ENCODE measurements around the gene GABRA5.

Gene GABRA5

GRCh38 chr15:26869628-26870027, 2.8 kb downstream of the GABRA5 start:
- no peaks in the 10 kb centered on the region for H3K9me3 Mint-ChIP-seq
- H3K4me3 Mint-ChIP-seq = no peak overlapping the region
- peaks cover 27% of the 10 kb centered on the region for H3K27me3 Mint-ChIP-seq
- no peaks in the 10 kb centered on the region for H3K4me1 Mint-ChIP-seq
- H3K36me3 Mint-ChIP-seq = no peaks in the 10 kb centered on the region
- H3K27ac Mint-ChIP-seq = no peak overlapping the region

GRCh38 chr15:26870346-26870745, 3.5 kb downstream of the GABRA5 start:
- H3K36me3 Mint-ChIP-seq = no peaks in the 10 kb centered on the region
- H3K4me3 Mint-ChIP-seq = no peak overlapping the region
- H3K9me3 Mint-ChIP-seq = no peaks in the 10 kb centered on the region
- H3K4me1 Mint-ChIP-seq = no peaks in the 10 kb centered on the region
- no peak overlapping the region for H3K27ac Mint-ChIP-seq
- peaks cover 24% of the 10 kb centered on the region for H3K27me3 Mint-ChIP-seq

GRCh38 chr15:26872206-26872605, 5.3 kb downstream of the GABRA5 start:
- H3K9me3 Mint-ChIP-seq = no peaks in the 10 kb centered on the region
- H3K4me3 Mint-ChIP-seq = no peak overlapping the region
- H3K36me3 Mint-ChIP-seq = no peaks in the 10 kb centered on the region
- H3K27ac Mint-ChIP-seq = no peak overlapping the region
- H3K27me3 Mint-ChIP-seq = peaks cover 14% of the 10 kb centered on the region
- no peaks in the 10 kb centered on the region for H3K4me1 Mint-ChIP-seq

- no peak overlapping the region for H3K4me3 Mint-ChIP-seq
These were observed 7.0 kb downstream of the GABRA5 start for GRCh38 chr15:26873846-26874245.

GRCh38 chr15:26874774-26875475, 8.1 kb downstream of the GABRA5 start:
- no peaks in the 10 kb centered on the region for H3K36me3 Mint-ChIP-seq
- peaks cover 5% of the 10 kb centered on the region for H3K27me3 Mint-ChIP-seq
- no peak overlapping the region for H3K27ac Mint-ChIP-seq
- no peaks in the 10 kb centered on the region for H3K9me3 Mint-ChIP-seq
- H3K4me3 Mint-ChIP-seq = no peak overlapping the region
- H3K4me1 Mint-ChIP-seq = no peaks in the 10 kb centered on the region

More at GRCh38 chr15:26873846-26874245, 7.0 kb downstream of the GABRA5 start:
- Mint-ChIP-seq H3K27ac (no peak overlapping the region), H3K36me3 (no peaks in the 10 kb centered on the region), H3K4me1 (no peaks in the 10 kb centered on the region), H3K27me3 (peaks cover 8% of the 10 kb centered on the region), H3K9me3 (no peaks in the 10 kb centered on the region)

- Mint-ChIP-seq H3K36me3 (no peaks in the 10 kb centered on the region), H3K4me3 (no peak overlapping the region), H3K4me1 (no peaks in the 10 kb centered on the region), H3K9me3 (no peaks in the 10 kb centered on the region), H3K27me3 (peaks cover 2% of the 10 kb centered on the region), H3K27ac (no peak overlapping the region)
These were observed 8.6 kb downstream of the GABRA5 start for GRCh38 chr15:26875476-26875850.

GRCh38 chr15:26877831-26878230, 11.0 kb downstream of the GABRA5 start:
- Mint-ChIP-seq H3K27me3 (peaks cover 2% of the 10 kb centered on the region), H3K4me3 (no peak overlapping the region), H3K36me3 (no peaks in the 10 kb centered on the region), H3K4me1 (no peaks in the 10 kb centered on the region), H3K9me3 (no peaks in the 10 kb centered on the region), H3K27ac (no peak overlapping the region)

- Mint-ChIP-seq H3K9me3 (no peaks in the 10 kb centered on the region), H3K4me3 (no peak overlapping the region), H3K27me3 (peaks cover 2% of the 10 kb centered on the region), H3K4me1 (no peaks in the 10 kb centered on the region), H3K27ac (no peak overlapping the region), H3K36me3 (no peaks in the 10 kb centered on the region)
These were observed 12.8 kb downstream of the GABRA5 start for GRCh38 chr15:26879706-26880105.

- no peaks in the 10 kb centered on the region for H3K4me1 Mint-ChIP-seq
- no peak overlapping the region for H3K4me3 Mint-ChIP-seq
- H3K9me3 Mint-ChIP-seq = no peaks in the 10 kb centered on the region
- peaks cover 2% of the 10 kb centered on the region for H3K27me3 Mint-ChIP-seq
- no peak overlapping the region for H3K27ac Mint-ChIP-seq
- H3K36me3 Mint-ChIP-seq = no peaks in the 10 kb centered on the region
These were observed 15.2 kb downstream of the GABRA5 start for GRCh38 chr15:26882112-26882511.

- no peaks in the 10 kb centered on the region for H3K9me3 Mint-ChIP-seq
- peaks cover 2% of the 10 kb centered on the region for H3K27me3 Mint-ChIP-seq
- H3K36me3 Mint-ChIP-seq = no peaks in the 10 kb centered on the region
- no peaks in the 10 kb centered on the region for H3K4me1 Mint-ChIP-seq
- no peak overlapping the region for H3K4me3 Mint-ChIP-seq
- H3K27ac Mint-ChIP-seq = no peak overlapping the region
These were observed 15.9 kb downstream of the GABRA5 start for GRCh38 chr15:26882616-26883365.

GRCh38 chr15:26883466-26883865, 16.6 kb downstream of the GABRA5 start:
- H3K9me3 Mint-ChIP-seq = no peaks in the 10 kb centered on the region
- H3K27ac Mint-ChIP-seq = no peak overlapping the region
- H3K36me3 Mint-ChIP-seq = no peaks in the 10 kb centered on the region
- no peak overlapping the region for H3K4me3 Mint-ChIP-seq
- no peaks in the 10 kb centered on the region for H3K4me1 Mint-ChIP-seq
- peaks cover 2% of the 10 kb centered on the region for H3K27me3 Mint-ChIP-seq

GRCh38 chr15:26886566-26886965, 19.7 kb downstream of the GABRA5 start:
- Mint-ChIP-seq H3K36me3 (no peaks in the 10 kb centered on the region), H3K27me3 (peaks cover 6% of the 10 kb centered on the region), H3K27ac (no peak overlapping the region), H3K4me3 (no peak overlapping the region), H3K9me3 (no peaks in the 10 kb centered on the region), H3K4me1 (no peaks in the 10 kb centered on the region)

GRCh38 chr15:26887926-26888666, 21.2 kb downstream of the GABRA5 start:
- Mint-ChIP-seq H3K27me3 (peaks cover 8% of the 10 kb centered on the region), H3K4me3 (no peak overlapping the region), H3K36me3 (no peaks in the 10 kb centered on the region), H3K27ac (no peak overlapping the region), H3K9me3 (no peaks in the 10 kb centered on the region), H3K4me1 (no peaks in the 10 kb centered on the region)

- H3K4me3 Mint-ChIP-seq = no peak overlapping the region
- H3K9me3 Mint-ChIP-seq = no peaks in the 10 kb centered on the region
- H3K27me3 Mint-ChIP-seq = peaks cover 8% of the 10 kb centered on the region
- no peak overlapping the region for H3K27ac Mint-ChIP-seq
- no peaks in the 10 kb centered on the region for H3K36me3 Mint-ChIP-seq
- no peaks in the 10 kb centered on the region for H3K4me1 Mint-ChIP-seq
These were observed 21.9 kb downstream of the GABRA5 start for GRCh38 chr15:26888761-26889160.

- H3K36me3 Mint-ChIP-seq = no peaks in the 10 kb centered on the region
- no peak overlapping the region for H3K4me3 Mint-ChIP-seq
- no peak overlapping the region for H3K27ac Mint-ChIP-seq
- peaks cover 8% of the 10 kb centered on the region for H3K27me3 Mint-ChIP-seq
- no peaks in the 10 kb centered on the region for H3K9me3 Mint-ChIP-seq
- H3K4me1 Mint-ChIP-seq = no peaks in the 10 kb centered on the region
These were observed 22.5 kb downstream of the GABRA5 start for GRCh38 chr15:26889298-26889898.

- Mint-ChIP-seq H3K27ac (no peak overlapping the region), H3K4me3 (no peak overlapping the region), H3K36me3 (no peaks in the 10 kb centered on the region), H3K4me1 (no peaks in the 10 kb centered on the region), H3K9me3 (no peaks in the 10 kb centered on the region), H3K27me3 (peaks cover 8% of the 10 kb centered on the region)
These were observed 23.6 kb downstream of the GABRA5 start for GRCh38 chr15:26890451-26890850.

Data from activated naive CD4-positive, alpha-beta T cell treated with anti-CD3 and anti-CD28 coated beads, Interleukin-2, amount 50 U/mL, for 24 hours (primary cell).